Measurements from ENCODE around the gene APBA1.

APBA1 gene

GRCh38 chr9:69504058-69504457 lies 168.1 kb downstream of the APBA1 start:
- in situ Hi-C loops (cut with HindIII; ENCODE audit: low pct_ligation_motif_present, low pct_unique_long_range_greater_than_20kb, low sequenced_read_pairs) = no loop called here
- DNase-seq = no peak

- in situ Hi-C loops (cut with HindIII; ENCODE audit: low pct_ligation_motif_present, low pct_unique_long_range_greater_than_20kb, low sequenced_read_pairs) = no loop called here
- no peak for DNase-seq
Measured at GRCh38 chr9:69502671-69503301, 169.4 kb downstream of the APBA1 start.

- no peak for DNase-seq
- in situ Hi-C loops (cut with HindIII; ENCODE audit: low pct_ligation_motif_present, low pct_unique_long_range_greater_than_20kb, low sequenced_read_pairs) = no loop called here
Measured at GRCh38 chr9:69500896-69501295, 171.3 kb downstream of the APBA1 start.

DNA sequence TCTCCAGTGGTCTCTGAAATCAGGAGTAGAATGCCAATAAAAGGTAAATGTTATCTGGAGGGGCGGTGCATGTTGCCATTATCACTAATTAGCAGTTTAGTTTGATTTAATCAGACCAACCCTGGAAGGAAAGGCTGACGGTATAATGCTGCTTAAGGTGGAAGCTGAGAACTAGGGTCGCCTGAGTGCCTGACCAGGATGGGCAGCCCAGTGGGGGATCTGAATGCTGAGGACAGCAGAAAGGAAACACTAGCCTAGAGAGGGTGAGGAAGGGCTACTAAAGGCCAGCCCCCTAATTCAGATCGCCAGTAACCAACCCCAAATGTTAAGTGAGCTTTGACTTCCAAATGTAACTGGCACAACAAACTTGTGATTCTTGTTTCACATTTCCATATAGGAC lies 172.2 kb downstream of the APBA1 start:
- in situ Hi-C loops (cut with HindIII; ENCODE audit: low pct_ligation_motif_present, low pct_unique_long_range_greater_than_20kb, low sequenced_read_pairs) = no loop called here
- no peak for DNase-seq

DNA sequence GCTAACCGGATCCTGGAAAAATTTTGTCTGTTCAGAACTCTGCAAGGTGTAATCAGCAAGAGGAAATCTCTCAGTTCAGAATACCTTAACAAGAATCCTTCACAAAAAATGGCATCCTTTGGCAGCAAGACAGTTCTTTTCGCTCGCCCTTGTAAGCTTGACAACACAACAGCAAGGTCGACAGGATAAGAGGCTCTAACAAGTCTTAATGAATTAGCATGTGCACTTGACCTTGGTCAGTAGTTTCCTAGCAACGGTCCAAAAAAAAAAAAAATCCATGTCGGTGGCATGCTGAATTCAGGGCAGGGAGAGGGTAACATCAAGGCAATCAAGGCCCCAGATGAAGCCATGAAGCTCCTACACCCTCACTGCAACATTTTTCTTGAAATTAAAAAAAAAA lies 172.8 kb downstream of the APBA1 start:
- no peak for DNase-seq

GRCh38 chr9:69498470-69498869 lies 173.7 kb downstream of the APBA1 start:
- no peak for DNase-seq
- in situ Hi-C loops (cut with HindIII; ENCODE audit: low pct_ligation_motif_present, low pct_unique_long_range_greater_than_20kb, low sequenced_read_pairs) = no loop called here

More for the DNA sequence above, 172.8 kb downstream of the APBA1 start:
- in situ Hi-C loops (cut with HindIII; ENCODE audit: low pct_ligation_motif_present, low pct_unique_long_range_greater_than_20kb, low sequenced_read_pairs) = no loop called here

GRCh38 chr9:69497816-69498215 lies 174.4 kb downstream of the APBA1 start:
- no peak for DNase-seq
- in situ Hi-C loops (cut with HindIII; ENCODE audit: low pct_ligation_motif_present, low pct_unique_long_range_greater_than_20kb, low sequenced_read_pairs) = no loop called here

- no peak for DNase-seq
- in situ Hi-C loops (cut with HindIII; ENCODE audit: low pct_ligation_motif_present, low pct_unique_long_range_greater_than_20kb, low sequenced_read_pairs) = no loop called here
Measured at GRCh38 chr9:69496846-69497450, 175.2 kb downstream of the APBA1 start.

- no peak for DNase-seq
- in situ Hi-C loops (cut with HindIII; ENCODE audit: low pct_ligation_motif_present, low pct_unique_long_range_greater_than_20kb, low sequenced_read_pairs) = no loop called here
Measured at GRCh38 chr9:69495296-69495695, 176.9 kb downstream of the APBA1 start.

DNA sequence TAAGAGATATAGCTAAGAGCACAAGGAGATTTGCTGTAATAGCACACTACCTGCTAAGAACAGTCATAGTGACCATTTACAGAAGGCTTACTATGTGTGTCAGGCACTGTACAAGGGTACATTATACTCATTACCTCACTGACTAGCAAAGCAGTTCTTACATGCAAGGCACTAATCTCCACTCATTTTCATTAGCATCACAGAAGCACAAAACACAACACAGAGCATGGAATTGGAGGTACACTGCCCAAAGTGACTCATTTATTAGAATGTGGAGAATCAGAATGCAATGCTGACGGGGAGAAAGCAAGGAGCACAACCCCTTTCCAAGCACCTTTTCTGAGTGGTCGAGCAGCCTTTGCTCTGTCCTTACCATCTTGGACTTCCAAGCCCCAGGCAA lies 177.4 kb downstream of the APBA1 start:
- DNase-seq = no peak
- in situ Hi-C loops (cut with HindIII; ENCODE audit: low pct_ligation_motif_present, low pct_unique_long_range_greater_than_20kb, low sequenced_read_pairs) = no loop called here

GRCh38 chr9:69494208-69494607 lies 178.0 kb downstream of the APBA1 start:
- no peak for DNase-seq
- in situ Hi-C loops (cut with HindIII; ENCODE audit: low pct_ligation_motif_present, low pct_unique_long_range_greater_than_20kb, low sequenced_read_pairs) = no loop called here

DNA sequence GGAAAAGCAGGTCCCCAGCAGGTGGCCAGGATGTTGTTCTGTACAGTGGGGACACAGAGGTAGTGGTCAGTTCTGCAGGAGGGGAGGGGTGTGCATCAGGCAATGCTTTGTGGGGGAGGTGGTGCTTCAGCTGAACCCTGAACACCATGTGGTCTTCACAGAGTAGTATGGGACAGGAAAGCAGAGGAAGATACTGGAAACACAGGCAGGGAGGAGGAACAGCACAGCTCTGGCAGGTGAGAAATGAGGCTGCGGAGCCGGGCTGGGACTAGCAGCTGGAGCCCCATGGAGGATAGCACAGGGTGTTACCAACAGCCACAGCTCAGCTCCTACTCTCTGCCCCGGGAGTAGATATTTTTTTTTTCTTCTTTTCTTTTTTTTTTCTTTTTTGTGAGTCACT lies 185.7 kb downstream of the APBA1 start:
- DNase-seq = no peak
- in situ Hi-C loops (cut with HindIII; ENCODE audit: low pct_ligation_motif_present, low pct_unique_long_range_greater_than_20kb, low sequenced_read_pairs) = no loop called here

DNA sequence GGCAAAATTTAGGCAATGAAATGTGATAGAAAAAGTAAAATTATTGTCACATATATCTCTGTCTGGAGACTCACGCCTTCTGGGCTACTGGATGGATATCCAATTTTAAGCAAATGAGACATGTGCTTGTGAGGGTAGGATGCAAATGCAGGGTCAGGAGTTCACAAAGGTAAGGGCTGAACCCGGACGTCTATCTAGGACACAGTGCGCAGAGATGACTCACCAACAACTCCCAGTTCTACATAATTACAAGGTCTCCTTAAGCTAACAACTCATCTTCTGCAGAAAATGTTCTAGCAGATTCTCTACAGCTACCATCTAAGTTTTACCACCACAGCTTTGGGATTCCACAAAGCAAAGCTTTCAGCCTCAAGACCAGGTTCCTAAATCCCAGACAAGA lies 186.7 kb downstream of the APBA1 start:
- in situ Hi-C loops (cut with HindIII; ENCODE audit: low pct_ligation_motif_present, low pct_unique_long_range_greater_than_20kb, low sequenced_read_pairs) = no loop called here
- DNase-seq = no peak

DNA sequence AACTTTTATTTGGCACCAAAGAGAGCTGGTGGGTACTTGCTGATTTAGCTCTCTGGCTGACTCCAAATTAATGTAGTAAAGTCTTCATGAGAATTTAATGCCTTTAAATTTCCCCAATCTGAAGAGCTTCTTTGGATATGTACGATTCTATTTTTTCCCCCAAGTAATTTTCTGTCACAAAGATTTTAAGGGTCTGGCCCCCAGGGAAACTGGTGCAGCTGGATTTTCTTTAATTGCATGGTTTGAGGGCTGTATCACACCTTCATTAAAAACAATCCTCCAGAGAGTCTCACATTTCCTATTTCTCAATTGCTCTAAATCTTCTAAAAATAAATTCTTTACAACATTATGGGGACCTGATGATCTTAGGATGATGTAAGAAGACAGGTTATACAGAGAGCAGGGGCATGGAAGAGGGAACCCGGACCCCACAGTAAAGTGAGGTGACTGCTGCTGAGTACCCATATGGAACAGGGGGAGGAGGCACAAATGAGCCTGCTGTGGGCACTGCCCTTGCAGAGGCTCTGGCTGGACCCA lies 188.2 kb downstream of the APBA1 start:
- no peak for DNase-seq
- in situ Hi-C loops (cut with HindIII; ENCODE audit: low pct_ligation_motif_present, low pct_unique_long_range_greater_than_20kb, low sequenced_read_pairs) = no loop called here

GRCh38 chr9:69476797-69477196 lies 195.4 kb downstream of the APBA1 start:
- in situ Hi-C loops (cut with HindIII; ENCODE audit: low pct_ligation_motif_present, low pct_unique_long_range_greater_than_20kb, low sequenced_read_pairs) = no loop called here
- no peak for DNase-seq

DNA sequence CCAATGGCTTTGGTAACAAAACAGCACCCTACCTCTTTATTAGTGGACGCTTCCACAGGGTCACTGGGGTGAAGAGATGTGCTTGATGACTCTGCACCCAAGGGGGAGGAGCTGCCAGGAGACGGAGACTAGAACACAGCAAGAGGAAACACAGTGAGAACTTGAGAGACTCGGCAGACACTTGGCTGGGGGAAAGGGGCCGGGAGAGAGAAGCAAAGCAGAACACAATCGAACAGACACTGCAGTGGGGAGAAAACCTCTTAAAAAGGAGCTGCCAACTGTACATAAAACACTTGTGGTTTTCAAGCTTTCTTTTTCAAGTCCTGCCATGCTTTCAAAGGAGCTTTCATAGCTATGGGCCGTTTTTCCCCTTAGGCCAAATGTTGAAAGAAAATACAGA lies 196.2 kb downstream of the APBA1 start:
- no peak for DNase-seq
- in situ Hi-C loops (cut with HindIII; ENCODE audit: low pct_ligation_motif_present, low pct_unique_long_range_greater_than_20kb, low sequenced_read_pairs) = no loop called here

DNA sequence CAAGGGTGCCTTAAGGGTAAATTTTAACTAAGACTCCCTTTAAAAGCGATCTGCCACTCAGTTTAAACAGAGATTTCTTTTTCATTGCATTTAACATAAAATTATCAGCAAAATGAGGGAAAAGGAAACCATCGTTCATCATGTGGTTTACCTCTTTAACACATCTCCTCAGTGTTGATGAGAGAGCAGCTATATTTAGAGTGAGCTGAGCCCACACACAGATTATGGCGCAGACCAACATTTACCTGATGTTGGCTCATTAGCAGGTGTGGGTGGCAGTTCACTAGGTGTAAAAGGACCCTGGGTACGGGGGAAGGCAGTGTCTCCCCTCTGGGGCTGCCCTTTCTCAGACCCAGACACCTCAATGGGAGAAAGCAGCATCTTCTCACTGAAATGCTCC lies 197.3 kb downstream of the APBA1 start:
- DNase-seq = no peak
- in situ Hi-C loops (cut with HindIII; ENCODE audit: low pct_ligation_motif_present, low pct_unique_long_range_greater_than_20kb, low sequenced_read_pairs) = no loop called here

DNA sequence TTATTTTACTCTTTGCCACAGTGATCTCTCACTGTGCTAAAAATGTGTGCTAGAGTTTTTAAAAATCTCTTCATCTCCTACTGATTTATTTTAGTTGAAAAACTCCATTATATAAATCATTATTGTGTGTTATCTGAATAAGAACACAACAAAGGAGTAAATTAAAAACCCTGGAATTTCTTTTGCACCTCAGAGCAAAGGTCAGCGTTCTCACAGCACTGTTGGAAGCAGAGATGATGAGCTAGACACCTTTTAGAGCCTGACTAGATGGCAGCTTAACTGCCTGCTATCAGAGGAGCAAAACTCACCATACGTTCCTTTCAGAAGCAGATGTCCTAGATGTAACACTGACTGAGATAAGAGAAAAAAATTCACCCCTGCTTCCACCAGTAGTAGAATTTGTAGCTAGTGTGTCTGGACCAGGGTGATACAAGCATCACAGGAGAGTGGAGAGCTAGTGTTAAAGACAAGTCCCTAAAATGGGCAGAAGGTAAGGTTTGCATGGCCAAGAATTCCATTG lies 200.0 kb downstream of the APBA1 start:
- no peak for DNase-seq
- in situ Hi-C loops (cut with HindIII; ENCODE audit: low pct_ligation_motif_present, low pct_unique_long_range_greater_than_20kb, low sequenced_read_pairs) = no loop called here

GRCh38 chr9:69471433-69471832 lies 200.7 kb downstream of the APBA1 start:
- in situ Hi-C loops (cut with HindIII; ENCODE audit: low pct_ligation_motif_present, low pct_unique_long_range_greater_than_20kb, low sequenced_read_pairs) = no loop called here
- DNase-seq = no peak

Measured in ACHN (cell line).